GM19025 (cell line): ENCODE measurements around the gene ENG.
"Not testable (repeated sequence)": the region's sequence is repeated elsewhere in the genome, so short reads cannot be mapped to it uniquely, and the experiment has no call there.

Source experiments
- ATAC-seq: cut with Tn5 transposase; IDR thresholded peaks from one replicate; pipeline ENCODE4 v1.9.1; 2021; ENCODE audit warnings: mild to moderate bottlenecking, low read depth, moderate library complexity; ENCODE audit not compliant: unreplicated experiment

ENG gene

DNA sequence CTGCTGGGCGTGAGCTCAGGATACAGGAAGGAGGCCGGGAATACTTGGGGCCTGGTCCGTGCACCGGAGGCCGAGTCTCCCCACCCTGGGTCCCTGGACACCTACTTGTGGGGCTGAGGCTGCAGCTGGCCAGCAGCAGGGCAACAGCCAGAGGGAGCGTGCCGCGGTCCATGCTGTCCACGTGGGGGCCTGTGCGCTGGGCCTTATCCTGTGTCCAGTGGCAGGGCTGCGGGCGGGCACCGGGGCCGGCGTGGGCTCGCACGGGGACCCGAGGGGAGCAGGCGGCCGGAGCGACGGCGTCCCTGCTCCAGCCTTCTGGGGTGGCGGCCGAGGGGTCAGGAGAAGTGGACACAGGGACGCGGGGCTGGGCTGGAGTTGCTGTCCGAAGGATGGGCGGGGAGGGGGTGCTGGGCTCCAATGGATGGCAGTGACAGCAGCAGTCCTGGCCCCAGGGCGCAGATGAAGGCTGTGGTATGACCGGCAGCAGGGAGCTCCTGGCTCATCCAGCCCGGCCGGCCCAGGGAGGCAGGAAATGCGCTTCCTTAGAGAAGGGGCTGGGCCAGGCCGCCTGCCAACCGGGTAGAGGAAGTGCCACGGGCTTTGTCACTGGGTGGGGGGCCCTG is at the start of gene ENG:
Gene ENG (minus strand): TSS at position 475 of the 623 bp plus-strand sequence. CDS start 303 bp downstream, at position 172.
- no peak for ATAC-seq

DNA sequence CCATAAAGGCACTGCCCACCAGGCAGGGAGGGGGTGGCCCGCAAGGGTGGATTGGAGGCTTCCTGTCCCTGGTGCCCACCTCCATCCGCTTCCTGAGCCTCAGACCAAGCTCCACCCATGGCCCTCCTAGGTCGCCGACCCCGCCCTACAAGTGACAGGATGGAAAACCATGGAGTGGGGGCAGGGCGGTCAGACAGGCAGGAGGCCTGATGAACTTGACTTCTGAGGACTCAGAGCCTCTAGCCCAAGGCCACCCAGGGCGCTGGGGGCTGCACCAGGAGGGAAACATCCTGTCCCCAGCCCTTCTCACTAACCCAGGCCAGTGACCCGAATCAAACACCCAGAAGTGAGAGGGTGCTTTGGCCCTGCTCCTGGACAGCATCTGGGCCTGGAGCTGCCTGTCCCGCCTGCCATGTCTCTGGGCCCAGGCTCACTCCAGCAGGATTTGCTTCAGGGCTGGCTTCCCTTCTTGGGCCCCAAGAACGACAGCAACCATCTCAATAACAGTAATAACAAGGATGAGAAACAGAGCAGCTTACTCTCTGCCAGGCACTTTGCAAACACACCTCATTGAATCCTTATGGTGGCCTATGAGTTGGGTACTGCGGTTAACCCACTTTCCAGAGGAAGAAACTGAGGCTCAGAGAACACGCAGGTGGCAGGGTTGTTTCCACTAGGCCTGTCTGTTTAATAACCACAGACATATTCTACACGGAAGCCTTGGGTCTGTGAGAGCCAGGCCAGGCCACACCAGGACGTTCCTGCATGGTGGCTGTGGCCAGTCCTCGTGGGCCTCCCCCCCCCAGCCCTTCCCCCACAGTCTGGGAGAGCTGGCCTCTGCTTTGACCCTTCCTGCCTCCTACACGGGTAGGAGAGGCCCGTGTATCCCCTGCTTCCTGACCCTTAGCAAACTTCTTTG is 49.4 kb upstream of the ENG start:
- ATAC-seq, result no peak

DNA sequence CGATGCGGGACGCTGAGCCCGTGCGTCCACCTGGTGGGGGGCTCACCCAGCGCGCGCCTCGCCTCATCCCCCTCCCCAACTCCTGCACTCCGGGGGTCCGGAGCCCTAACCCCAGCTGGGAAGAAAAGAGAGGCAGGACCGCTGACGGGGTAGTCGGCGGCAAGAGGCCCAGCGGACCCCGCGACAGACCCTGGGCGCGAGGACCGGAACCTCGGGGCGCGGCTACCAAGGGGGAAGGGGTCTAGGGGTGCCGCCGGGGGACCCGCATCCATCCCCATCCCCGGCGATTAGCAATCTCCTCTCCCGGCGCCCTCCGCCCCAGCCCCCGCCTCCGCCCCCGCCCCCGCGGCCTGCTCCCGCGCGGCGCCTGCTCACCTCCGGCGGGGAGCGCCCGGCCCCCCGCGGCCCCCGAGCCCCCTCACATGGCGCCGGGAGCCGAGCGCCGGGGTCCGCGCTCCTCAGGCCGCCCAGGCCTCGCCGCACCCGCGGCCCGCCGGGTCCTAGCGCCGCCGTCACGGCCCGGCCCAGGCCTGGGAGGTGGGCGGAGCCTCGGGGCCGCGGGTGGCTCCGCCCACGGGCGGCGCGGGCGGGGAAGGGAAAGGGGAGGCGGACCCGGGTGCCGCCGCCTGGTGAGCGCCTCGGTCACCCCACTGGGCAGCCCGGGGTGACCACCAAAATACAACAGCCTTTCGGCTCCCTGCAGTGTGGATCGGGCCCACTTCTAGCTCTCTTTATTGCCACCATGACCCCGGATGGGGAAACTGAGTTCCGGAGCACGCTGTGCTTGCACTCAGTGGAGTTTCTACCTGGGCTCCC is 44.9 kb upstream of the ENG start, which contains the start of gene ST6GALNAC6:
Gene ST6GALNAC6 (minus strand): TSS at position 476 of the 816 bp plus-strand sequence. CDS start 1,622 bp downstream, outside the sequence.
- peak; percentile 70 for ATAC-seq

- ATAC-seq, result no peak
Measured at GRCh38 chr9:127898433-127899127, 44.1 kb upstream of the ENG start.

- no peak for ATAC-seq
Measured at GRCh38 chr9:127897193-127897692, 42.8 kb upstream of the ENG start.

DNA sequence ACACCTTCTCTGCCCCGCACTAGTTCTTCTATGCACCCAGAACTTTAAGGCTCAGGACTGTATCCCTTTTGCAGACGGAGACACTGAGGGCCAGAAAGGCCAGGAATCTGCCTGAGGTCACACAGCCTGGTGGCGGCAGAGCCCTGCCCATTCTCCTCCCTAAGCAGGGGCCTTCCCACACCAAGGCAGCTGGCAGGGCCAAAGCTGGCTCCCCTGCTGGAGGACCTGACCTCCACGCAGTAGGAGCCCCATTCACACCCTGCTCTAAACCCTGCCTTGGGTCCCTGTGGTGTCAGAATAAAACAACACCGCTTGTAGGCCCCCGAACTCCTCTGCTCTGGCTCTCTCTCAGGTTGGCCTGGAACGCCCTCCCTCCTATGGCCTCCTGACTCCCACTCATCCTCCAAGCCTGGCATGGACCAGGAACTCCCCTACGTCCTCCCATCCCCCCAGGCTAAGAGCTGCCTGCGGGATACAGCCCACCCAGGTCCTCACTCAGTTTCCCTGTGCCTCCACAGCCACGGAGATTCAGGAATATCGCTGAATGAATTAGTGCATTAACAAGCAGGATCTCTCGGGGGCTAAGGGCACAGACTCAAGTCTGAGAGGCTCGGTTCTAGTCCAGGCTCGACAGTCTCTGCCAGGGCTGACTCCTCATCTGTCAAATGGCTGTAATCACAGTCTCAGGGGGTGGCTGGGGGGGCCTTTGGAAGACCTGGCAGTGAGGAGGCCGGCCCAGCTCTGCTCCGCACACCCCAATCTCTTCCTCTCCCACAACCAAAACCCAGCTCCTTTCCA is 42.1 kb upstream of the ENG start:
- no peak for ATAC-seq

DNA sequence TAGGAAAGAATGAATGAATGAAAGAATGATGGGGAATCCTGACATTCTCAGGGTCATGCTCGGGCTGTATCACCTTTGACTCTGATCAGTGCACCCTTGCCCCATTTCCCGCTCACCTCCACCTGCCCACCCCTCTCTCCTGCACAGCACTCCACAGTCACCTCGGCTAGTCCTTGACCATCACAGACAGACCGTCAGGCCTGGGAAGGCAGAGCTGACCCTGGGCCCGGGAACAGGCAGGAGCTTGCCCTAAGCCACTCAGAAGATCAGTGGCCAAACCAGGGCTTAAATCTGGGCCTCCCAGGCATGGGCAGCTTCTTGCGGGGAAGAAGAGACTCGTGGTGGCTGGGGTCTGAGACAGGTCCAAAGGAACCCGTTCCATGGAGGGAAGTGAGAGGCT is 41.4 kb upstream of the ENG start:
- no peak for ATAC-seq

DNA sequence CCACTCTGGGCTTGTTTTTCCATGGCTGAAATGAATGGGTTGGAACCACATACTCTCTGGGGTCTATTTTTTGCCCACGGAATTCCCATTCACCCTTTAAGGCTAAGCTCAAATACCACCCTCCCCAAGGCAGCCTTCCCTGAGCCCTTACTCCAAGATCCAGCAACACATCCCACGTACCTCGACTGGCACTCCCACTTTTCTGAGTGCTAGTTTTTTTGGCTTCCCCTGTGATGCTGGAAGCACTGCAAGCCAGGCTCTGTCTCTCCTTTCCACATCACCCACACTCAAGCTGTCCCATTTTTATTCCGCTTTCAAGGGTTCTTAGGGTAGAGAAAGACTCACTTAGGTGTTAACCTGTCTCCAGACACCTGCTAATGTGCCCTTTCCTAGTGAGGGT is 38.9 kb upstream of the ENG start:
- ATAC-seq, result no peak

GRCh38 chr9:127892831-127893230 is 38.4 kb upstream of the ENG start:
- ATAC-seq, result no peak

GRCh38 chr9:127890053-127890452 is 35.6 kb upstream of the ENG start:
- no peak for ATAC-seq

GRCh38 chr9:127887792-127888191 is 33.3 kb upstream of the ENG start:
- no peak for ATAC-seq

GRCh38 chr9:127886401-127886972 is 32.0 kb upstream of the ENG start:
- no peak for ATAC-seq

GRCh38 chr9:127885508-127886281 is 31.2 kb upstream of the ENG start:
- no peak for ATAC-seq

- no peak for ATAC-seq
Measured at GRCh38 chr9:127884976-127885490, 30.6 kb upstream of the ENG start.

- ATAC-seq, result no peak
Measured at GRCh38 chr9:127884427-127884911, 30.0 kb upstream of the ENG start.

- no peak for ATAC-seq
Measured at GRCh38 chr9:127883959-127884358, 29.5 kb upstream of the ENG start.

DNA sequence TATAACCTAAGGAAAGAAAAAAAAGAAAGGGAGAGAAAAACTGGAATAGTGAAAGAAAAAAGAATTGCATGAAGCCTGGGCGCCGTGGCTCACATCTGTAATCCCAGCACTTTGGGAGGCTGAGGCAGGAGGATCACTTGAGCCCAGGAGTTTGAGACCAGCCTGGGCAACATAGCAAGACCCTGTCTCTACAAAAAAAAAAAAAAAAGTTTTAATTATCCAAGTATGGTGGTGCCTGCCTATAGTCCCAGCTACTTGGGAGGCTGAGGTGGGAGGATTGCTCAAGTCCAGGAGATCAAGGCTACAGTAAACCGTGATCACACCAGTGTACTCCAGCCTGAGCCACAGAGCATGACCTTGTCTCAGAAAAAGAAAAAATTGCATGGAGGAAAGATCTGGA is 27.3 kb upstream of the ENG start:
- ATAC-seq, result not testable (repeated sequence)

- ATAC-seq, result no peak
Measured at GRCh38 chr9:127880143-127880542, 25.7 kb upstream of the ENG start.
